Measurements from ENCODE around the gene CPNE4.

DNA sequence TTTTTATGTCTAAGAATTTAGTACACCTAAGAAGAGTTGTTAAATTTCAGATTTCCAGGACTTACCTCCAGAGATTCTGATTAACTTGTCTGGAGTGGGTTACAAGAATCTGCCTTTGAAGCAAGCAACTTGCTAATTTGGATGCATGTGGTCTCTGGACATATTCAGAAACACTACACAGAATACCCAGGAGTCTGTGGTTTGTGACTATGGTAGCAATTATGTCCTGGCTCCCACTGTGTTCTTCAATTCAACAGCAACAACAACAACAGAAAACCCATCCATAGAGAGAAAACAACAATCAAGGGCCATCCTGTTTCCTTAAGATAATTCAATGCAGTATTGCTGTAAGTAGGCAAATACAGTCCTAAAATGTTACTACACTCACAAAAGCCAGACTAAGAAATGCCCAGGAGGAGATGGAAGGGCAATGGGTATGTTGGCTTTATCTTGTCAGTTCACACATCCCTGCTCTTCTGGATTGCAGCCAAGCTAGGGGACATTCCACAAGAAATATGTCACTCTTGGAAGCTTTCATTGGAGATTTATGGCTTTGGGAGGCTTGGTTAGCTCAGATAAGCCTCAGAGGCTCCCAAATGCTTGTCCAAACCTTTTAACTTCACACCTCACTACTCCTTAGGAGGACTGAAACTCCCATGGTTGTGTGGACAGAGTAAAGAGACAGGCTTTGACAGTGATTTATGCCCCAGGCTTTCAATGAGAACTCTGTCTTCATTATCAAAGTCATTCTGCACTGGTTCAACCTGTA, 432.6 kb downstream of the CPNE4 start:
- TF ChIP-seq POLR2A (IDR thresholded peaks at IDR 0.05; ENCODE audit: low read depth, low read length) (no peak), TAF1 (IDR thresholded peaks at IDR 0.05; ENCODE audit: low read depth, low read length) (no peak), POLR2AphosphoS5 (IDR thresholded peaks at IDR 0.05; ENCODE audit: low read depth, low read length) (no peak), SPI1 (IDR thresholded peaks at IDR 0.05; ENCODE audit: low read depth, low read length) (no peak), PAX5 (IDR thresholded peaks at IDR 0.05; ENCODE audit: insufficient read depth, low read length, severe bottlenecking) (no peak)

Data from GM12891 (cell line).